Liver (tissue), 9 donors: ENCODE results near the gene KIF3B. TPM values are rescaled to one million over a fixed set of nuclear protein-coding genes. Genes with fewer than 3 reads are reported as not detected.

Experiments
- DNase-seq: peaks from one replicate; pipeline ENCODE4 v3.0.0-alpha.2; 2017; ENCODE audit warnings: low spot score
- H3K27ac ChIP-seq, 2 donors: one replicate each; pipeline ENCODE4 v1.7.0; 2013; ENCODE audit warnings: inconsistent platforms in 2 of 2, low read length in 2 of 2, control low read depth in 1 of 2, low read depth in 1 of 2, mild to moderate bottlenecking in 1 of 2
- H3K27me3 ChIP-seq, 4 donors: one replicate each; pipeline versions ENCODE4 v1.6.1 to v1.7.0; 2013; ENCODE audit warnings: low read length in 3 of 4, inconsistent platforms in 1 of 4, mild to moderate bottlenecking in 1 of 4, moderate library complexity in 1 of 4; ENCODE audit not compliant: control insufficient read depth in 4 of 4, insufficient read depth in 4 of 4
- H3K36me3 ChIP-seq, 4 donors: one replicate each; pipeline versions ENCODE4 v1.6.1 to v1.7.0; 2013; ENCODE audit warnings: low read length in 3 of 4, mild to moderate bottlenecking in 3 of 4, low read depth in 1 of 4, moderate library complexity in 1 of 4; ENCODE audit not compliant: control insufficient read depth in 4 of 4, insufficient read depth in 3 of 4
- H3K4me1 ChIP-seq, 4 donors: one replicate each; pipeline versions ENCODE4 v1.6.1 to v1.7.0; 2013; ENCODE audit warnings: low read length in 3 of 4, mild to moderate bottlenecking in 3 of 4, moderate library complexity in 1 of 4; ENCODE audit not compliant: control insufficient read depth in 4 of 4, insufficient read depth in 4 of 4
- H3K4me3 ChIP-seq, 3 donors: one replicate each; pipeline versions ENCODE4 v1.6.1 to v1.7.0; 2013; ENCODE audit warnings: low read length in 3 of 3, control low read depth in 1 of 3, low read depth in 1 of 3, mild to moderate bottlenecking in 1 of 3
- H3K9ac ChIP-seq, 2 donors: one replicate each; pipeline ENCODE4 v1.7.0; 2013; ENCODE audit warnings: low read length in 2 of 2, mild to moderate bottlenecking in 2 of 2, moderate library complexity in 2 of 2, control low read depth in 1 of 2, low read depth in 1 of 2
- H3K9me3 ChIP-seq, 4 donors: one replicate each; pipeline versions ENCODE4 v1.6.1 to v1.7.0; 2013; ENCODE audit warnings: low read length in 3 of 4; ENCODE audit not compliant: control insufficient read depth in 4 of 4
- FOXA1 ChIP-seq: IDR thresholded peaks from 2 replicates; pipeline ENCODE4 v1.6.1; 2016; ENCODE audit warnings: antibody characterized with exemption
- FOXA2 ChIP-seq: IDR thresholded peaks from 2 replicates; pipeline ENCODE4 v1.6.1; 2016; ENCODE audit warnings: antibody characterized with exemption
- GABPA ChIP-seq, 2 donors: IDR thresholded peaks in 1 of 2; conservative IDR thresholded peaks in 1 of 2; 2 replicates each; pipeline ENCODE4 v1.6.1; 2016; ENCODE audit warnings: antibody characterized with exemption in 2 of 2, mild to moderate bottlenecking in 1 of 2, moderate library complexity in 1 of 2
- HNF4A ChIP-seq, 2 donors: conservative IDR thresholded peaks; 2 replicates each; pipeline ENCODE4 v1.6.1; 2016; ENCODE audit warnings: antibody characterized with exemption in 2 of 2, mild to moderate bottlenecking in 2 of 2
- JUND ChIP-seq, 2 donors: IDR thresholded peaks; 2 replicates each; pipeline ENCODE4 v1.6.1; 2016; ENCODE audit warnings: antibody characterized with exemption in 2 of 2
- MAX ChIP-seq: IDR thresholded peaks from 2 replicates; pipeline ENCODE4 v1.6.1; 2016; ENCODE audit warnings: antibody characterized with exemption
- NR2F2 ChIP-seq: IDR thresholded peaks from 2 replicates; pipeline ENCODE4 v1.6.1; 2016; ENCODE audit warnings: antibody characterized with exemption
- RAD21 ChIP-seq, 2 donors: IDR thresholded peaks; 2 replicates each; pipeline ENCODE4 v1.6.1; 2016; ENCODE audit warnings: antibody characterized with exemption in 2 of 2, mild to moderate bottlenecking in 2 of 2
- RXRA ChIP-seq, 2 donors: IDR thresholded peaks; 2 replicates each; pipeline ENCODE4 v1.6.1; 2017 to 2018; ENCODE audit warnings: antibody characterized with exemption in 2 of 2, mild to moderate bottlenecking in 1 of 2
- TAF1 ChIP-seq: conservative IDR thresholded peaks from 2 replicates; pipeline ENCODE4 v1.6.1; 2016; ENCODE audit warnings: antibody characterized with exemption, mild to moderate bottlenecking
- ZBTB33 ChIP-seq: IDR thresholded peaks from 2 replicates; pipeline ENCODE4 v1.6.1; 2016; ENCODE audit warnings: antibody characterized with exemption
- WGBS: extraction: QIAGEN DNeasy Blood & Tissue Kit; methylation state at CpG from one replicate; pipeline ENCODE4 v1.1.7; 2013; 5-methylcytosine and 5-hydroxymethylcytosine counted together
- polyA plus RNA-seq, 2 donors: library from polyadenylated mRNA; stranded (reverse) in 1 of 2; unstranded in 1 of 2; fragments of 200-250 nt in 1 of 2; fragments of >200 nt in 1 of 2; fragmentation: Nextera tagmentation in 1 of 2; extraction: Ambion mirVana in 1 of 2; gene quantifications; one replicate each; pipeline versions ENCODE4 v1.2.1 to v1.2.3, GENCODE V29; 2013 to 2015
- total RNA-seq, 2 donors: library from RNA; depleted of rRNA; stranded (reverse); fragments of >200 nt; gene quantifications; one replicate each; pipeline ENCODE4 v1.2.3, GENCODE V29; 2014
- TF ChIP-seq, protein P1 (sequence below): IDR thresholded peaks from 2 replicates; pipeline ENCODE4 v1.6.1; 2016; ENCODE audit warnings: antibody characterized with exemption, mild to moderate bottlenecking
- TF ChIP-seq, protein P2 (sequence below): fragments of 150-350 bp; IDR thresholded peaks from 2 replicates; pipeline ENCODE4 v1.5.1; 2017; ENCODE audit warnings: improper control_type of control experiment, low read depth, low read length; ENCODE audit not compliant: missing input control
- donor health status: healthy.
- donor health status: healthy.
- donor health status: healthy.
- donor health status: healthy.
- donor health status: healthy.

The KIF3B gene
- total and polyA plus RNA-seq, 4 donors, result 8.3 to 24.2 (median 12.9) TPM

- Histone ChIP-seq H3K27me3 (no peaks in the 10 kb centered on the region), H3K36me3 (peaks cover 0 to 19% (median 11%) of the 10 kb centered on the region in 4 donors), H3K27ac (no peak overlapping the region), H3K4me3 (no peak overlapping the region), H3K4me1 (no peaks in the 10 kb centered on the region), H3K9ac (no peak overlapping the region), H3K9me3 (no peaks in the 10 kb centered on the region)
- DNase-seq, result no peak
- 96% methylated on average over 7 of the region's 7 CpGs for WGBS
- TF ChIP-seq FOXA1, result no peak
- TF ChIP-seq, protein P1, sequence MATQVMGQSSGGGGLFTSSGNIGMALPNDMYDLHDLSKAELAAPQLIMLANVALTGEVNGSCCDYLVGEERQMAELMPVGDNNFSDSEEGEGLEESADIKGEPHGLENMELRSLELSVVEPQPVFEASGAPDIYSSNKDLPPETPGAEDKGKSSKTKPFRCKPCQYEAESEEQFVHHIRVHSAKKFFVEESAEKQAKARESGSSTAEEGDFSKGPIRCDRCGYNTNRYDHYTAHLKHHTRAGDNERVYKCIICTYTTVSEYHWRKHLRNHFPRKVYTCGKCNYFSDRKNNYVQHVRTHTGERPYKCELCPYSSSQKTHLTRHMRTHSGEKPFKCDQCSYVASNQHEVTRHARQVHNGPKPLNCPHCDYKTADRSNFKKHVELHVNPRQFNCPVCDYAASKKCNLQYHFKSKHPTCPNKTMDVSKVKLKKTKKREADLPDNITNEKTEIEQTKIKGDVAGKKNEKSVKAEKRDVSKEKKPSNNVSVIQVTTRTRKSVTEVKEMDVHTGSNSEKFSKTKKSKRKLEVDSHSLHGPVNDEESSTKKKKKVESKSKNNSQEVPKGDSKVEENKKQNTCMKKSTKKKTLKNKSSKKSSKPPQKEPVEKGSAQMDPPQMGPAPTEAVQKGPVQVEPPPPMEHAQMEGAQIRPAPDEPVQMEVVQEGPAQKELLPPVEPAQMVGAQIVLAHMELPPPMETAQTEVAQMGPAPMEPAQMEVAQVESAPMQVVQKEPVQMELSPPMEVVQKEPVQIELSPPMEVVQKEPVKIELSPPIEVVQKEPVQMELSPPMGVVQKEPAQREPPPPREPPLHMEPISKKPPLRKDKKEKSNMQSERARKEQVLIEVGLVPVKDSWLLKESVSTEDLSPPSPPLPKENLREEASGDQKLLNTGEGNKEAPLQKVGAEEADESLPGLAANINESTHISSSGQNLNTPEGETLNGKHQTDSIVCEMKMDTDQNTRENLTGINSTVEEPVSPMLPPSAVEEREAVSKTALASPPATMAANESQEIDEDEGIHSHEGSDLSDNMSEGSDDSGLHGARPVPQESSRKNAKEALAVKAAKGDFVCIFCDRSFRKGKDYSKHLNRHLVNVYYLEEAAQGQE, result no peak
- TF ChIP-seq MAX, result no peak
- no peak for TF ChIP-seq TAF1
- no peak for TF ChIP-seq FOXA2
- no peak for TF ChIP-seq RAD21 (IDR thresholded peaks at IDR 0.05)
Observed at GRCh38 chr20:32316667-32317066, 39.2 kb downstream of the KIF3B start.

GRCh38 chr20:32319100-32319499, 41.6 kb downstream of the KIF3B start:
- Histone ChIP-seq H3K4me3 (no peak overlapping the region), H3K4me1 (no peaks in the 10 kb centered on the region), H3K9ac (no peak overlapping the region), H3K27me3 (no peaks in the 10 kb centered on the region), H3K36me3 (peaks cover 0 to 17% (median 7%) of the 10 kb centered on the region in 4 donors), H3K27ac (no peak overlapping the region), H3K9me3 (no peaks in the 10 kb centered on the region)
- TF ChIP-seq HNF4A (conservative IDR thresholded peaks at IDR 0.05) (no peak), TAF1 (no peak), JUND (IDR thresholded peaks at IDR 0.05) (no peak), FOXA1 (no peak), NR2F2 (no peak), GABPA (IDR thresholded peaks at IDR 0.05 in 1 of 2, conservative IDR thresholded peaks at IDR 0.05 in 1 of 2) (no peak), FOXA2 (no peak), MAX (no peak), ZBTB33 (no peak), RXRA (IDR thresholded peaks at IDR 0.05) (no peak)
- TF ChIP-seq, protein P2, sequence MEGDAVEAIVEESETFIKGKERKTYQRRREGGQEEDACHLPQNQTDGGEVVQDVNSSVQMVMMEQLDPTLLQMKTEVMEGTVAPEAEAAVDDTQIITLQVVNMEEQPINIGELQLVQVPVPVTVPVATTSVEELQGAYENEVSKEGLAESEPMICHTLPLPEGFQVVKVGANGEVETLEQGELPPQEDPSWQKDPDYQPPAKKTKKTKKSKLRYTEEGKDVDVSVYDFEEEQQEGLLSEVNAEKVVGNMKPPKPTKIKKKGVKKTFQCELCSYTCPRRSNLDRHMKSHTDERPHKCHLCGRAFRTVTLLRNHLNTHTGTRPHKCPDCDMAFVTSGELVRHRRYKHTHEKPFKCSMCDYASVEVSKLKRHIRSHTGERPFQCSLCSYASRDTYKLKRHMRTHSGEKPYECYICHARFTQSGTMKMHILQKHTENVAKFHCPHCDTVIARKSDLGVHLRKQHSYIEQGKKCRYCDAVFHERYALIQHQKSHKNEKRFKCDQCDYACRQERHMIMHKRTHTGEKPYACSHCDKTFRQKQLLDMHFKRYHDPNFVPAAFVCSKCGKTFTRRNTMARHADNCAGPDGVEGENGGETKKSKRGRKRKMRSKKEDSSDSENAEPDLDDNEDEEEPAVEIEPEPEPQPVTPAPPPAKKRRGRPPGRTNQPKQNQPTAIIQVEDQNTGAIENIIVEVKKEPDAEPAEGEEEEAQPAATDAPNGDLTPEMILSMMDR, result no peak
- 87% methylated on average over 6 of the region's 6 CpGs for WGBS
- no peak for DNase-seq
